HepG2 (cell line): Measurements from ENCODE around the gene ATP2B3. TPM values are rescaled to one million over a fixed set of nuclear protein-coding genes. Genes with fewer than 3 reads are reported as not detected.

Experiments
- ATF3 ChIP-seq: sonication (generic); formaldehyde crosslinking; IDR thresholded peaks from 2 replicates; pipeline ENCODE4 v1.4.0; 2020; ENCODE audit warnings: missing genetic modification reagents
- CENPX ChIP-seq: sonication (generic); formaldehyde crosslinking; IDR thresholded peaks from 2 replicates; pipeline ENCODE4 v1.9.0; 2021; ENCODE audit warnings: mild to moderate bottlenecking, missing genetic modification reagents, moderate library complexity
- EED ChIP-seq: sonication (generic); formaldehyde crosslinking; IDR thresholded peaks from 2 replicates; pipeline ENCODE4 v1.5.0; 2020; ENCODE audit warnings: mild to moderate bottlenecking, missing genetic modification reagents
- ETV6 ChIP-seq: sonication (generic); formaldehyde crosslinking; conservative IDR thresholded peaks from 2 replicates; pipeline ENCODE4 v1.4.0; 2020; ENCODE audit warnings: missing genetic modification reagents
- EZH2 ChIP-seq: conservative IDR thresholded peaks from 2 replicates; pipeline ENCODE4 v1.6.1; 2012; ENCODE audit warnings: mild to moderate bottlenecking, low read depth, low read length, moderate library complexity
- HNRNPUL1 ChIP-seq: fragments of 200-400 bp; formaldehyde crosslinking; IDR thresholded peaks from 2 replicates; pipeline ENCODE4 v1.6.1; 2017; ENCODE audit warnings: low read depth, mild to moderate bottlenecking, low read length, moderate library complexity
- HOXA9 ChIP-seq: sonication (generic); formaldehyde crosslinking; IDR thresholded peaks from 2 replicates; pipeline ENCODE4 v1.8.1; 2022; ENCODE audit warnings: missing genetic modification reagents, mild to moderate bottlenecking, moderate library complexity, borderline replicate concordance
- RFX5 ChIP-seq: IDR thresholded peaks from 2 replicates; pipeline ENCODE4 v1.6.1; 2011; ENCODE audit warnings: low read depth, low read length, improper control_type of control experiment
- SIX1 ChIP-seq: sonication (generic); formaldehyde crosslinking; IDR thresholded peaks from 2 replicates; pipeline ENCODE4 v1.4.0; 2020; ENCODE audit warnings: missing genetic modification reagents, borderline replicate concordance
- ZBTB3 ChIP-seq: sonication (generic); formaldehyde crosslinking; IDR thresholded peaks from 2 replicates; pipeline ENCODE4 v1.4.0; 2020; ENCODE audit warnings: low read depth, mild to moderate bottlenecking, moderate library complexity, missing genetic modification reagents, borderline replicate concordance
- ZFAT ChIP-seq: sonication (generic); formaldehyde crosslinking; conservative IDR thresholded peaks from 2 replicates; pipeline ENCODE4 v1.8.1; 2023; ENCODE audit warnings: missing genetic modification reagents, inconsistent platforms
- ZNF10 ChIP-seq: sonication (generic); formaldehyde crosslinking; IDR thresholded peaks from 2 replicates; pipeline ENCODE4 v1.4.0; 2020; ENCODE audit warnings: mild to moderate bottlenecking, low read depth, missing genetic modification reagents, borderline replicate concordance
- ZNF121 ChIP-seq: sonication (generic); formaldehyde crosslinking; IDR thresholded peaks from 2 replicates; pipeline ENCODE4 v1.5.0; 2020; ENCODE audit warnings: mild to moderate bottlenecking, missing genetic modification reagents
- ZNF232 ChIP-seq: sonication (generic); formaldehyde crosslinking; IDR thresholded peaks from 2 replicates; pipeline ENCODE4 v1.4.0; 2020; ENCODE audit warnings: missing genetic modification reagents, borderline replicate concordance
- ZNF234 ChIP-seq: sonication (generic); formaldehyde crosslinking; conservative IDR thresholded peaks from 2 replicates; pipeline ENCODE4 v1.5.1; 2020; ENCODE audit warnings: mild to moderate bottlenecking, missing genetic modification reagents
- ZNF24 ChIP-seq: fragments of 450-650 bp; IDR thresholded peaks from 2 replicates; pipeline ENCODE4 v1.6.1; 2017; ENCODE audit warnings: antibody characterized with exemption, mild to moderate bottlenecking
- ZNF256 ChIP-seq: sonication (generic); formaldehyde crosslinking; conservative IDR thresholded peaks from 2 replicates; pipeline ENCODE4 v1.4.0; 2020; ENCODE audit warnings: missing genetic modification reagents
- ZNF280B ChIP-seq: sonication (generic); formaldehyde crosslinking; IDR thresholded peaks from 2 replicates; pipeline ENCODE4 v1.5.0; 2020; ENCODE audit warnings: missing genetic modification reagents, mild to moderate bottlenecking, borderline replicate concordance
- ZNF350 ChIP-seq: sonication (generic); formaldehyde crosslinking; IDR thresholded peaks from 2 replicates; pipeline ENCODE4 v1.4.0; 2020; ENCODE audit warnings: mild to moderate bottlenecking, low read depth, missing genetic modification reagents, borderline replicate concordance
- ZNF446 ChIP-seq: sonication (generic); formaldehyde crosslinking; IDR thresholded peaks from 2 replicates; pipeline ENCODE4 v1.5.0; 2020; ENCODE audit warnings: mild to moderate bottlenecking, missing genetic modification reagents
- ZNF496 ChIP-seq: sonication (generic); formaldehyde crosslinking; IDR thresholded peaks from 2 replicates; pipeline ENCODE4 v1.8.1; 2023; ENCODE audit warnings: mild to moderate bottlenecking, moderate library complexity, missing genetic modification reagents; ENCODE audit not compliant: insufficient replicate concordance
- ZNF513 ChIP-seq: sonication (generic); formaldehyde crosslinking; conservative IDR thresholded peaks from 2 replicates; pipeline ENCODE4 v1.5.0; 2020; ENCODE audit warnings: missing genetic modification reagents
- ZNF550 ChIP-seq: sonication (generic); formaldehyde crosslinking; IDR thresholded peaks from 2 replicates; pipeline ENCODE4 v1.4.0; 2020; ENCODE audit warnings: mild to moderate bottlenecking, missing genetic modification reagents, borderline replicate concordance
- ZNF629 ChIP-seq: sonication (generic); formaldehyde crosslinking; conservative IDR thresholded peaks from 2 replicates; pipeline ENCODE4 v1.5.0; 2020; ENCODE audit warnings: missing genetic modification reagents
- ZNF737 ChIP-seq: sonication (generic); formaldehyde crosslinking; IDR thresholded peaks from 2 replicates; pipeline ENCODE4 v1.5.0; 2020; ENCODE audit warnings: missing genetic modification reagents, mild to moderate bottlenecking, borderline replicate concordance
- ZNF773 ChIP-seq: sonication (generic); formaldehyde crosslinking; IDR thresholded peaks from 2 replicates; pipeline ENCODE4 v1.4.0; 2020; ENCODE audit warnings: missing genetic modification reagents, borderline replicate concordance
- ZNF883 ChIP-seq: sonication (generic); formaldehyde crosslinking; IDR thresholded peaks from 2 replicates; pipeline ENCODE4 v1.5.1; 2020; ENCODE audit warnings: mild to moderate bottlenecking, missing genetic modification reagents; ENCODE audit errors: not compliant biosample characterization
- ZSCAN20 ChIP-seq: sonication (generic); formaldehyde crosslinking; IDR thresholded peaks from 2 replicates; pipeline ENCODE4 v1.4.0; 2020; ENCODE audit warnings: missing genetic modification reagents, mild to moderate bottlenecking, borderline replicate concordance
- polyA plus RNA-seq, 8 experiments: library from polyadenylated mRNA; depleted of rRNA in 3 of 8; stranded (reverse) in 7 of 8; unstranded in 1 of 8; fragments of >200 nt; fragmentation: Illumina TruSeq in 4 of 8; extraction: Trizol in 4 of 8; gene quantifications; 2 replicates each; pipeline versions ENCODE4 v1.2.1 to v1.2.3, GENCODE V29; 2011 to 2016; ENCODE audit warnings: low read depth in 4 of 8, missing spikeins in 1 of 8, mixed read lengths in 1 of 8; ENCODE audit not compliant: insufficient read depth in 1 of 8
- total RNA-seq, 5 experiments: library from RNA; depleted of rRNA; stranded (reverse); fragments of >200 nt; fragmentation: Illumina TruSeq; extraction: Trizol; gene quantifications; 2 replicates each; pipeline ENCODE4 v1.2.3, GENCODE V29; 2016; ENCODE audit warnings: low read depth in 1 of 5

ATP2B3 gene
- total and polyA plus RNA-seq, 2 of the 13 experiments (the other 11 are each of a cell fraction or from before 2014, with no cell fraction given): not detected

- TF ChIP-seq ATF3 (CRISPR knock-in tag): no peak
- TF ChIP-seq ZNF629 (CRISPR knock-in tag): 0 out of 2 replicates have a peak, but pooled peaks have one; percentile 25
- TF ChIP-seq ZNF737 (CRISPR knock-in tag): no peak
- TF ChIP-seq ZNF256: no peak
- TF ChIP-seq EED (CRISPR knock-in tag): no peak
- TF ChIP-seq ZNF280B (CRISPR knock-in tag): no peak
- TF ChIP-seq SIX1: no peak
- TF ChIP-seq EZH2: no peak
- TF ChIP-seq ZNF234: no peak
- TF ChIP-seq CENPX: no peak
- no peak for TF ChIP-seq ZNF773 (CRISPR knock-in tag)
- TF ChIP-seq ZNF10 (CRISPR knock-in tag): no peak
- TF ChIP-seq ZNF446 (CRISPR knock-in tag): no peak
- TF ChIP-seq ZNF121 (CRISPR knock-in tag): peak; percentile 60; the same call in 1 of the 2 replicates
- TF ChIP-seq RFX5: no peak
- no peak for TF ChIP-seq ZNF496 (CRISPR knock-in tag)
- TF ChIP-seq ZFAT (CRISPR knock-in tag): 0 out of 2 replicates have a peak, but pooled peaks have one; percentile 58
- no peak for TF ChIP-seq HOXA9 (CRISPR knock-in tag)
- peak; percentile 82; the same call in 1 of the 2 replicates for TF ChIP-seq ZNF232 (CRISPR knock-in tag)
- TF ChIP-seq ZNF24: no peak
- TF ChIP-seq ETV6 (CRISPR knock-in tag): no peak; the same call in 1 of the 2 replicates
- TF ChIP-seq ZSCAN20 (CRISPR knock-in tag): 0 out of 2 replicates have a peak, but pooled peaks have one; percentile 76
- no peak for TF ChIP-seq HNRNPUL1
- TF ChIP-seq ZNF550 (CRISPR knock-in tag): no peak
- no peak for TF ChIP-seq ZNF513 (CRISPR knock-in tag)
- no peak for TF ChIP-seq ZNF883 (CRISPR knock-in tag)
- 0 out of 2 replicates have a peak, but pooled peaks have one; percentile 32 for TF ChIP-seq ZNF350 (CRISPR knock-in tag)
- TF ChIP-seq ZBTB3 (CRISPR knock-in tag): no peak
Observed at GRCh38 chrX:153627675-153628111, 110.3 kb downstream of the ATP2B3 start (continued).
